ENCODE measurements around the gene NF1. TPM values are rescaled to one million over a fixed set of nuclear protein-coding genes. Genes with fewer than 3 reads are reported as not detected.

Gene NF1
- total RNA-seq, 4 donors from 2014 or later, result 23.6 to 47.3 (median 32.0) TPM

DNA sequence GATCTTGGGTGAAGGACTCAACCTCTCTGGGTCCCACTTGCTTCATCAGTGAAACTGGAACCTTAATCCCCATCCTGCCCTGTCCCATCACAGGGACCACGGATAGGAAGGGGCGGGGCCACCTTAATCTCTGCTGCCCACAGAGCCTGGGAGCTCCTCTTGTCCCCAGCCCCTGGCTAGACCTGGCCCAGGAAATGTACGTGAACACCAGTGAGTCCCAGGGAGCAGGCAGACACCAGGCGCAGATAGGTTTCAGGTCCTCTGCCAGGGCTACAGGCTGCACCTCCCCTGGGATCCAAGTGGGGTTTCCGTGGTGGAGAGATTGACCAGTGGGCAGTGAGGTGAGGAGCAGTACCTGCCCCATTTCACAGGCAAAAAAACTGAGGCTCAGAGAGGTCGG, 317.7 kb downstream of the NF1 start:
- in situ Hi-C loops (cut with MboI; ENCODE audit: low sequenced_read_pairs in 4 of 4), result no loop called here
- no peak for ATAC-seq
- no peak overlapping the region for H3K27ac ChIP-seq
- H3K9me3 ChIP-seq, result no peaks in the 10 kb centered on the region
- intact Hi-C loops (cut with DNase I; ENCODE audit: low total_unique reads), result no loop called here
- no peaks in the 10 kb centered on the region for H3K36me3 ChIP-seq
- peaks cover 0 to 4% (median 0%) of the 10 kb centered on the region in 3 donors for H3K27me3 ChIP-seq
- no peak for DNase-seq
- TF ChIP-seq, protein P1, sequence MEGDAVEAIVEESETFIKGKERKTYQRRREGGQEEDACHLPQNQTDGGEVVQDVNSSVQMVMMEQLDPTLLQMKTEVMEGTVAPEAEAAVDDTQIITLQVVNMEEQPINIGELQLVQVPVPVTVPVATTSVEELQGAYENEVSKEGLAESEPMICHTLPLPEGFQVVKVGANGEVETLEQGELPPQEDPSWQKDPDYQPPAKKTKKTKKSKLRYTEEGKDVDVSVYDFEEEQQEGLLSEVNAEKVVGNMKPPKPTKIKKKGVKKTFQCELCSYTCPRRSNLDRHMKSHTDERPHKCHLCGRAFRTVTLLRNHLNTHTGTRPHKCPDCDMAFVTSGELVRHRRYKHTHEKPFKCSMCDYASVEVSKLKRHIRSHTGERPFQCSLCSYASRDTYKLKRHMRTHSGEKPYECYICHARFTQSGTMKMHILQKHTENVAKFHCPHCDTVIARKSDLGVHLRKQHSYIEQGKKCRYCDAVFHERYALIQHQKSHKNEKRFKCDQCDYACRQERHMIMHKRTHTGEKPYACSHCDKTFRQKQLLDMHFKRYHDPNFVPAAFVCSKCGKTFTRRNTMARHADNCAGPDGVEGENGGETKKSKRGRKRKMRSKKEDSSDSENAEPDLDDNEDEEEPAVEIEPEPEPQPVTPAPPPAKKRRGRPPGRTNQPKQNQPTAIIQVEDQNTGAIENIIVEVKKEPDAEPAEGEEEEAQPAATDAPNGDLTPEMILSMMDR (IDR thresholded peaks at IDR 0.05 in 4 of 5, conservative IDR thresholded peaks at IDR 0.05 in 1 of 5), result no peak
- TF ChIP-seq POLR2A (IDR thresholded peaks at IDR 0.05), result no peak
- peaks cover 5 to 9% of the 10 kb centered on the region in 2 donors for H3K4me1 ChIP-seq
- no peak overlapping the region for H3K4me3 ChIP-seq

GRCh38 chr17:31413081-31413799, 318.5 kb downstream of the NF1 start:
- TF ChIP-seq, protein P1 (IDR thresholded peaks at IDR 0.05 in 4 of 5, conservative IDR thresholded peaks at IDR 0.05 in 1 of 5), result no peak
- no peak for TF ChIP-seq POLR2A (IDR thresholded peaks at IDR 0.05)
- Histone ChIP-seq H3K27me3 (peaks cover 0 to 4% (median 0%) of the 10 kb centered on the region in 3 donors), H3K4me1 (peaks cover 5 to 9% of the 10 kb centered on the region in 2 donors), H3K9me3 (no peaks in the 10 kb centered on the region), H3K4me3 (no peak overlapping the region), H3K36me3 (no peaks in the 10 kb centered on the region), H3K27ac (no peak overlapping the region)
- in situ Hi-C loops (cut with MboI; ENCODE audit: low sequenced_read_pairs in 4 of 4) (no loop called here), intact Hi-C loops (cut with DNase I; ENCODE audit: low total_unique reads) (no loop called here)
- no peak for ATAC-seq
- no peak for DNase-seq

DNA sequence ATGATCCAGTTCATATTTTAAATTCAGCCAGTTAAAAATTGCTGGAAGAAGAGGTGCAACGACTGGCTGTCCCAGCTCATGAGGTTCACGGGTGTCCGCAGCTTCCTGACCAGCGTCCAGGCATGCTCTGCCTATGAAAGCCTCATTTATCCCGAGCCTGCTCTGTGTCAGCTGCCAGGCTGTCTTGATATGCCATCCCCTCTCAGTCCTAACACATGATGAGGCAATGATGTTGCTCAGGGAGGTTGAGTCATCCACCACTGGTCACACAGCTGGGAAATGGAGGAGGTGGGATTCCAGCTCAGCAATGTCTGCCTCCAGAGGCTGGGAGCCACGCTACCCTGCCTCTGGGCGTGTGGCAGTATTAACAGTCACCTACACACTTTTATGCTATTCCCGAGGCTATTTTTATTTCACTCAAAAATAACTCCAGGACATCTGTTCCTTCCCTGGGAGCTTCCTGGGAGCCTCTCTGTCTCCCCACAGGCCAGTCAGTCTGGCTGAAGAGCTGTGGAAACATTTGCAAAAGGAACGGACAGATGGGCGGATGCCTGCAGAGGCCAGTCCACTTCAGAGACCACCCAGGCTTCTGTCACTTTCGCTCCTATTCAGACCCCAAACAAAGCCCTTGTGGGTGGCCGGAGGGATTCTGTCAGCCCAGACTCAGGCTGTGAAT, 319.2 kb downstream of the NF1 start:
- in situ Hi-C loops (cut with MboI; ENCODE audit: low sequenced_read_pairs in 4 of 4), result no loop called here
- intact Hi-C loops (cut with DNase I; ENCODE audit: low total_unique reads), result no loop called here
- DNase-seq, result no peak

GRCh38 chr17:31414550-31414918, 319.8 kb downstream of the NF1 start:
- Histone ChIP-seq H3K9me3 (no peaks in the 10 kb centered on the region), H3K27me3 (no peaks in the 10 kb centered on the region), H3K27ac (no peak overlapping the region), H3K4me1 (peaks cover 5 to 9% of the 10 kb centered on the region in 2 donors), H3K4me3 (no peak overlapping the region), H3K36me3 (no peaks in the 10 kb centered on the region)
- no peak for ATAC-seq
- in situ Hi-C loops (cut with MboI; ENCODE audit: low sequenced_read_pairs in 4 of 4) (no loop called here), intact Hi-C loops (cut with DNase I; ENCODE audit: low total_unique reads) (no loop called here)
- no peak for TF ChIP-seq POLR2A (IDR thresholded peaks at IDR 0.05)
- TF ChIP-seq, protein P1 (IDR thresholded peaks at IDR 0.05 in 4 of 5, conservative IDR thresholded peaks at IDR 0.05 in 1 of 5), result no peak
- DNase-seq, result no peak

More for the DNA sequence above, 319.2 kb downstream of the NF1 start:
- Histone ChIP-seq H3K27me3 (peaks cover 0 to 4% (median 0%) of the 10 kb centered on the region in 3 donors), H3K27ac (no peak overlapping the region), H3K36me3 (no peaks in the 10 kb centered on the region), H3K9me3 (no peaks in the 10 kb centered on the region), H3K4me3 (no peak overlapping the region), H3K4me1 (peaks cover 5 to 9% of the 10 kb centered on the region in 2 donors)
- peak in 1 of 2 donors; percentile 33 for ATAC-seq
- no peak for TF ChIP-seq POLR2A (IDR thresholded peaks at IDR 0.05)
- TF ChIP-seq, protein P1 (IDR thresholded peaks at IDR 0.05 in 4 of 5, conservative IDR thresholded peaks at IDR 0.05 in 1 of 5), result no peak
